Mesenchymal stem cell (in vitro differentiated cells and primary cell): Measurements from ENCODE around the gene PPP1R2. TPM values are rescaled to one million over a fixed set of nuclear protein-coding genes. Genes with fewer than 3 reads are reported as not detected.

Experiments
- DNase-seq: peaks from one replicate; pipeline ENCODE4 v3.0.0-alpha.2; 2013
- H2AFZ ChIP-seq: one replicate; pipeline ENCODE4 v1.6.1; 2013; ENCODE audit warnings: low read depth, mild to moderate bottlenecking, control low read depth, inconsistent platforms, low read length, moderate library complexity
- H2AK5ac ChIP-seq: 2 replicates; pipeline ENCODE4 v1.6.1; 2013; ENCODE audit warnings: low read length, moderate library complexity, mild to moderate bottlenecking, inconsistent platforms; ENCODE audit not compliant: severe bottlenecking
- H2BK120ac ChIP-seq: one replicate; pipeline ENCODE4 v1.6.1; 2013; ENCODE audit warnings: low read depth, mild to moderate bottlenecking, inconsistent platforms, low read length, moderate library complexity
- H2BK12ac ChIP-seq, 2 experiments: one replicate each; pipeline ENCODE4 v1.6.1; 2013; ENCODE audit warnings: inconsistent platforms in 2 of 2, low read length in 2 of 2, mild to moderate bottlenecking in 2 of 2, moderate library complexity in 2 of 2, control low read depth in 1 of 2
- H2BK15ac ChIP-seq: one replicate; pipeline ENCODE4 v1.6.1; 2013; ENCODE audit warnings: mild to moderate bottlenecking, low read depth, inconsistent platforms; ENCODE audit not compliant: poor library complexity, severe bottlenecking
- H2BK5ac ChIP-seq: 2 replicates; pipeline ENCODE4 v1.6.1; 2013; ENCODE audit warnings: low read depth, mild to moderate bottlenecking, low read length, control low read depth, inconsistent platforms; ENCODE audit not compliant: poor library complexity, severe bottlenecking
- H3K14ac ChIP-seq, 2 experiments: one replicate each; pipeline ENCODE4 v1.6.1; 2013; ENCODE audit warnings: inconsistent platforms in 2 of 2, low read length in 2 of 2, control low read depth in 1 of 2, mild to moderate bottlenecking in 1 of 2, moderate library complexity in 1 of 2
- H3K18ac ChIP-seq, 2 experiments: one replicate each; pipeline ENCODE4 v1.6.1; 2013; ENCODE audit warnings: inconsistent platforms in 2 of 2, low read length in 2 of 2, control low read depth in 1 of 2, low read depth in 1 of 2, mild to moderate bottlenecking in 1 of 2
- H3K23ac ChIP-seq, 2 experiments: one replicate each; pipeline ENCODE4 v1.6.1; 2013; ENCODE audit warnings: inconsistent platforms in 2 of 2, low read length in 2 of 2, mild to moderate bottlenecking in 2 of 2, moderate library complexity in 2 of 2, control low read depth in 1 of 2
- H3K27ac ChIP-seq: 2 replicates; pipeline ENCODE4 v1.5.1; 2013; ENCODE audit warnings: mild to moderate bottlenecking, moderate library complexity, low read length, control low read depth, inconsistent platforms; ENCODE audit not compliant: poor library complexity, severe bottlenecking
- H3K27me3 ChIP-seq, 2 experiments: 2 replicates each; pipeline versions ENCODE4 v1.6.1 to v1.7.0; 2013; ENCODE audit warnings: low read length in 2 of 2, mild to moderate bottlenecking in 2 of 2, moderate library complexity in 2 of 2, control low read depth in 1 of 2, inconsistent platforms in 1 of 2; ENCODE audit not compliant: control insufficient read depth in 1 of 2, insufficient read depth in 1 of 2
- H3K36me3 ChIP-seq, 2 experiments: 2 replicates each; pipeline versions ENCODE4 v1.6.1 to v1.7.0; 2013; ENCODE audit warnings: low read length in 2 of 2, control low read depth in 1 of 2, inconsistent platforms in 1 of 2, low read depth in 1 of 2, mild to moderate bottlenecking in 1 of 2; ENCODE audit not compliant: insufficient read depth in 2 of 2, control insufficient read depth in 1 of 2
- H3K4ac ChIP-seq, 2 experiments: one replicate each; pipeline ENCODE4 v1.6.1; 2013; ENCODE audit warnings: inconsistent platforms in 2 of 2, low read length in 2 of 2, mild to moderate bottlenecking in 2 of 2, moderate library complexity in 2 of 2, control low read depth in 1 of 2, low read depth in 1 of 2
- H3K4me1 ChIP-seq: 2 replicates; pipeline ENCODE4 v1.6.1; 2013; ENCODE audit warnings: low read depth, low read length, control low read depth; ENCODE audit not compliant: control insufficient read depth, insufficient read depth
- H3K4me2 ChIP-seq: 2 replicates; pipeline ENCODE4 v1.6.1; 2013; ENCODE audit warnings: low read length, mild to moderate bottlenecking, inconsistent platforms; ENCODE audit not compliant: poor library complexity, severe bottlenecking
- H3K4me3 ChIP-seq, 2 experiments: 2 replicates each; pipeline versions ENCODE4 v1.5.1 to v1.7.0; 2013; ENCODE audit warnings: low read length in 2 of 2, mild to moderate bottlenecking in 2 of 2, control low read depth in 1 of 2, low read depth in 1 of 2; ENCODE audit not compliant: insufficient read depth in 1 of 2
- H3K79me1 ChIP-seq: replicated peaks from 2 replicates; pipeline ENCODE4 v1.6.1; 2013; ENCODE audit warnings: mild to moderate bottlenecking, control low read depth, low read length, inconsistent platforms; ENCODE audit not compliant: poor library complexity, severe bottlenecking
- H3K9ac ChIP-seq: 2 replicates; pipeline ENCODE4 v1.7.0; 2013; ENCODE audit warnings: mild to moderate bottlenecking, low read length, moderate library complexity
- H3K9me3 ChIP-seq: 2 replicates; pipeline ENCODE4 v1.7.0; 2013; ENCODE audit warnings: mild to moderate bottlenecking, low read length; ENCODE audit not compliant: control insufficient read depth
- H4K8ac ChIP-seq: one replicate; pipeline ENCODE4 v1.6.1; 2013; ENCODE audit warnings: inconsistent platforms, mild to moderate bottlenecking, low read length, moderate library complexity
- H4K91ac ChIP-seq: one replicate; pipeline ENCODE4 v1.6.1; 2013; ENCODE audit warnings: mild to moderate bottlenecking, low read length, inconsistent platforms
- WGBS: methylation state at CpG from one replicate; pipeline ENCODE4 v1.1.7; 2013; ENCODE audit warnings: mixed read lengths; 5-methylcytosine and 5-hydroxymethylcytosine counted together
- small RNA-seq: library from polyadenylated mRNA; stranded (forward); fragments of <200 nt; extraction: miRNeasy Mini kit (QIAGEN cat#:217004); gene quantifications from one replicate; pipeline ENCODE3, GENCODE V24; 2013; ENCODE audit warnings: low read depth

The PPP1R2 gene

GRCh38 chr3:195468391-195468776 is 74.7 kb downstream of the PPP1R2 start:
- Histone ChIP-seq H3K4me2 (no peak overlapping the region), H2AFZ (no peak overlapping the region), H3K9ac (no peak overlapping the region), H3K36me3 (no peaks in the 10 kb centered on the region), H2AK5ac (peak overlapping the region; percentile 59), H3K23ac (no peak overlapping the region), H3K4me3 (no peak overlapping the region), H3K4me1 (peaks cover 4% of the 10 kb centered on the region), H3K9me3 (no peaks in the 10 kb centered on the region), H4K8ac (no peak overlapping the region), H3K79me1 (no peaks in the 10 kb centered on the region), H4K91ac (no peak overlapping the region), H2BK15ac (no peak overlapping the region), H2BK5ac (no peak overlapping the region), H3K27ac (peak overlapping the region; percentile 42), H3K4ac (no peak overlapping the region), H2BK12ac (no peak overlapping the region), H2BK120ac (no peak overlapping the region), H3K18ac (no peak overlapping the region), H3K27me3 (peaks cover 0 to 7% of the 10 kb centered on the region in 2 experiments), H3K14ac (no peak overlapping the region)
- DNase-seq = no peak
- WGBS = 69% methylated on average over 3 of the region's 4 CpGs

GRCh38 chr3:195467641-195468390 is 75.3 kb downstream of the PPP1R2 start:
- Histone ChIP-seq H3K27ac (peak overlapping the region; percentile 42), H3K4me2 (no peak overlapping the region), H4K91ac (no peak overlapping the region), H3K79me1 (no peaks in the 10 kb centered on the region), H2AFZ (no peak overlapping the region), H2BK120ac (no peak overlapping the region), H2BK12ac (no peak overlapping the region), H2AK5ac (no peak overlapping the region), H2BK15ac (no peak overlapping the region), H3K4ac (no peak overlapping the region), H3K9ac (no peak overlapping the region), H3K9me3 (no peaks in the 10 kb centered on the region), H3K4me1 (peaks cover 4% of the 10 kb centered on the region), H3K36me3 (no peaks in the 10 kb centered on the region), H3K18ac (no peak overlapping the region), H3K23ac (no peak overlapping the region), H4K8ac (no peak overlapping the region), H2BK5ac (no peak overlapping the region), H3K4me3 (no peak overlapping the region), H3K27me3 (peaks cover 0 to 7% of the 10 kb centered on the region in 2 experiments), H3K14ac (no peak overlapping the region)
- DNase-seq = peak; percentile 43
- WGBS = 100% methylated on average over 2 of the region's 5 CpGs

GRCh38 chr3:195466251-195466650 is 76.9 kb downstream of the PPP1R2 start:
- Histone ChIP-seq H2BK15ac (no peak overlapping the region), H3K4me1 (peaks cover 5% of the 10 kb centered on the region), H3K9ac (no peak overlapping the region), H3K23ac (no peak overlapping the region), H3K27ac (no peak overlapping the region), H3K27me3 (peaks cover 0 to 7% of the 10 kb centered on the region in 2 experiments), H4K8ac (no peak overlapping the region), H2AK5ac (no peak overlapping the region), H3K36me3 (no peaks in the 10 kb centered on the region), H3K4ac (no peak overlapping the region), H2BK120ac (no peak overlapping the region), H3K79me1 (no peaks in the 10 kb centered on the region), H3K4me3 (no peak overlapping the region), H3K18ac (no peak overlapping the region), H2BK5ac (no peak overlapping the region), H2BK12ac (no peak overlapping the region), H3K14ac (no peak overlapping the region), H3K9me3 (no peaks in the 10 kb centered on the region), H4K91ac (no peak overlapping the region), H2AFZ (no peak overlapping the region), H3K4me2 (no peak overlapping the region)
- no peak for DNase-seq
- WGBS = 91% methylated on average over 4 of the region's 4 CpGs

Small RNA genes within 50 kb of the gene (small RNA-seq; reads per million reads assigned to genes)
- gene RN7SL73P = not detected
- not detected for gene RNU6ATAC24P
